WTC11 (cell line): Measurements from ENCODE around the gene DNAH9. TPM values are rescaled to one million over a fixed set of nuclear protein-coding genes. Genes with fewer than 3 reads are reported as not detected.
A peak's percentile ranks its signal among the peaks of the same experiment; 100 is the strongest.

Experiments
- ATAC-seq: fragments of 200-7000 bp; cut with Tn5 transposase; 2 replicates; pipeline ENCODE4 v1.10.0; 2021; ENCODE audit warnings: mild to moderate bottlenecking, moderate library complexity
- CTCF ChIA-PET: fragments of 300-600 bp; sonication (Branson Sonifier 250); formaldehyde crosslinking; loops from one replicate; lab custom pipeline; 2021; ENCODE audit warnings: antibody characterized with exemption; lab: Charles Lee
- POLR2A ChIA-PET: fragments of 350-600 bp; sonication (Branson Sonifier 250); formaldehyde crosslinking; loops from one replicate; lab custom pipeline; 2021; ENCODE audit warnings: antibody characterized with exemption; lab: Charles Lee
- DNase-seq: peaks from one replicate; pipeline ENCODE4 v3.0.0; 2021; ENCODE audit warnings: low spot score
- H3K27ac Mint-ChIP-seq: 2 replicates; pipeline ENCODE4 v1.8.0; 2021; ENCODE audit warnings: mixed read lengths
- H3K27me3 Mint-ChIP-seq: 2 replicates; pipeline ENCODE4 v1.8.0; 2021; ENCODE audit warnings: low read depth, mild to moderate bottlenecking, moderate library complexity, mixed read lengths
- H3K36me3 Mint-ChIP-seq: 2 replicates; pipeline ENCODE4 v1.8.0; 2021; ENCODE audit warnings: mixed read lengths
- H3K4me1 Mint-ChIP-seq: 2 replicates; pipeline ENCODE4 v1.8.0; 2022; ENCODE audit warnings: mixed read lengths
- H3K4me3 Mint-ChIP-seq: 2 replicates; pipeline ENCODE4 v1.8.0; 2021; ENCODE audit warnings: mild to moderate bottlenecking, moderate library complexity, mixed read lengths
- H3K9me3 Mint-ChIP-seq: 2 replicates; pipeline ENCODE4 v1.8.0; 2021; ENCODE audit warnings: mixed read lengths
- ATF6 ChIP-seq: sonication (generic); formaldehyde crosslinking; IDR thresholded peaks from 2 replicates; pipeline ENCODE4 v1.8.1; 2023; ENCODE audit warnings: mild to moderate bottlenecking, missing genetic modification reagents
- E2F4 ChIP-seq: sonication (generic); formaldehyde crosslinking; IDR thresholded peaks from 2 replicates; pipeline ENCODE4 v1.8.1; 2022; ENCODE audit warnings: low read depth, mild to moderate bottlenecking, moderate library complexity, missing genetic modification reagents, borderline replicate concordance
- E2F5 ChIP-seq: sonication (generic); formaldehyde crosslinking; IDR thresholded peaks from 2 replicates; pipeline ENCODE4 v1.8.1; 2022; ENCODE audit warnings: mild to moderate bottlenecking, moderate library complexity, missing genetic modification reagents
- FOXK1 ChIP-seq: sonication (generic); formaldehyde crosslinking; IDR thresholded peaks from 2 replicates; pipeline ENCODE4 v1.8.0; 2022; ENCODE audit warnings: mild to moderate bottlenecking, moderate library complexity, missing genetic modification reagents
- FOXP1 ChIP-seq: sonication (generic); formaldehyde crosslinking; IDR thresholded peaks from 2 replicates; pipeline ENCODE4 v1.8.0; 2022; ENCODE audit warnings: missing genetic modification reagents, mild to moderate bottlenecking, moderate library complexity, borderline replicate concordance
- IRF2 ChIP-seq: sonication (generic); formaldehyde crosslinking; IDR thresholded peaks from 2 replicates; pipeline ENCODE4 v1.8.0; 2022; ENCODE audit warnings: low read depth, missing genetic modification reagents, borderline replicate concordance
- NR1H2 ChIP-seq: sonication (generic); formaldehyde crosslinking; IDR thresholded peaks from 2 replicates; pipeline ENCODE4 v1.9.0; 2021; ENCODE audit warnings: mild to moderate bottlenecking, moderate library complexity, missing genetic modification reagents
- NR3C1 ChIP-seq: sonication (generic); formaldehyde crosslinking; conservative IDR thresholded peaks from 2 replicates; pipeline ENCODE4 v1.8.1; 2023; ENCODE audit warnings: low read depth, mild to moderate bottlenecking, missing genetic modification reagents
- RELA ChIP-seq: sonication (generic); formaldehyde crosslinking; IDR thresholded peaks from 2 replicates; pipeline ENCODE4 v1.8.1; 2022; ENCODE audit warnings: missing genetic modification reagents, mild to moderate bottlenecking, borderline replicate concordance
- SP1 ChIP-seq: sonication (generic); formaldehyde crosslinking; conservative IDR thresholded peaks from 2 replicates; pipeline ENCODE4 v1.8.1; 2022; ENCODE audit warnings: missing genetic modification reagents
- ZBTB43 ChIP-seq: sonication (generic); formaldehyde crosslinking; IDR thresholded peaks from 2 replicates; pipeline ENCODE4 v1.8.1; 2023; ENCODE audit warnings: mild to moderate bottlenecking, missing genetic modification reagents
- ZNF121 ChIP-seq: sonication (generic); formaldehyde crosslinking; IDR thresholded peaks from 2 replicates; pipeline ENCODE4 v1.8.0; 2023; ENCODE audit warnings: missing genetic modification reagents
- ZNF423 ChIP-seq: fragments of 250-450 bp; sonication (Bioruptor Pico); IDR thresholded peaks from 2 replicates; pipeline ENCODE4 v2.1.2; 2022; ENCODE audit warnings: mild to moderate bottlenecking, moderate library complexity
- ZNF512 ChIP-seq: sonication (generic); formaldehyde crosslinking; IDR thresholded peaks from 2 replicates; pipeline ENCODE4 v1.8.1; 2022; ENCODE audit warnings: missing genetic modification reagents, borderline replicate concordance
- ZNF532 ChIP-seq: fragments of 250-450 bp; sonication (Bioruptor Pico); IDR thresholded peaks from 2 replicates; pipeline ENCODE4 v1.9.0; 2021; ENCODE audit warnings: mild to moderate bottlenecking, borderline replicate concordance
- total RNA-seq: library from RNA; stranded (reverse); gene quantifications from 3 replicates; pipeline ENCODE4 v1.2.3, GENCODE V29; 2021

DNAH9 gene
- total RNA-seq, 1 experiment from 2014 or later = 0.31 TPM

- H3K27ac Mint-ChIP-seq = peak overlapping the region; percentile 100
- DNase-seq = no peak
- H3K27me3 Mint-ChIP-seq = no peaks in the 10 kb centered on the region
- peaks cover 15% of the 10 kb centered on the region for H3K4me1 Mint-ChIP-seq
- CTCF ChIA-PET = interaction anchor here (0.6 to 2.0 kb wide), 6 partner anchors 11 to 87 kb away, joined by 3 to 15 read pairs (median 6); partner anchors contain the start of gene MAP2K4
- TF ChIP-seq ZBTB43 (CRISPR knock-in tag) = no peak
- no peak for TF ChIP-seq ZNF423 (CRISPR knock-in tag)
- TF ChIP-seq IRF2 (CRISPR knock-in tag) = no peak
- TF ChIP-seq E2F4 = no peak
- TF ChIP-seq NR1H2 (CRISPR knock-in tag) = no peak
- TF ChIP-seq SP1 = no peak
- TF ChIP-seq ATF6 (CRISPR knock-in tag) = no peak
- TF ChIP-seq FOXK1 (CRISPR knock-in tag) = no peak
- TF ChIP-seq RELA (CRISPR knock-in tag) = no peak
- no peak for TF ChIP-seq NR3C1 (CRISPR knock-in tag)
- TF ChIP-seq E2F5 (CRISPR knock-in tag) = no peak
- TF ChIP-seq ZNF532 = no peak
- no peak for TF ChIP-seq FOXP1
- no peak for TF ChIP-seq ZNF512 (CRISPR knock-in tag)
- no peak for TF ChIP-seq ZNF121 (CRISPR knock-in tag)
- TF ChIP-seq, all 79 proteins: peak for 0
- ATAC-seq = no peak
- H3K36me3 Mint-ChIP-seq = peaks cover 6% of the 10 kb centered on the region
- peak overlapping the region; percentile 96 for H3K4me3 Mint-ChIP-seq
- POLR2A ChIA-PET = interaction anchor here (1.2 to 2.7 kb wide), 6 partner anchors 11 to 1021 kb away, joined by 3 to 43 read pairs (median 4); partner anchors contain the start of gene MAP2K4
- H3K9me3 Mint-ChIP-seq = peaks cover 4% of the 10 kb centered on the region; the same call in 1 of the 2 replicates
These were observed 399.6 kb downstream of the DNAH9 start for GRCh38 chr17:11997972-11998233.
